HG03196 (cell line): ENCODE measurements around the gene KLC3.

Experiments used
- ATAC-seq: cut with Tn5 transposase; IDR thresholded peaks from one replicate; pipeline ENCODE4 v1.9.1; 2021; ENCODE audit not compliant: unreplicated experiment

The KLC3 gene

DNA sequence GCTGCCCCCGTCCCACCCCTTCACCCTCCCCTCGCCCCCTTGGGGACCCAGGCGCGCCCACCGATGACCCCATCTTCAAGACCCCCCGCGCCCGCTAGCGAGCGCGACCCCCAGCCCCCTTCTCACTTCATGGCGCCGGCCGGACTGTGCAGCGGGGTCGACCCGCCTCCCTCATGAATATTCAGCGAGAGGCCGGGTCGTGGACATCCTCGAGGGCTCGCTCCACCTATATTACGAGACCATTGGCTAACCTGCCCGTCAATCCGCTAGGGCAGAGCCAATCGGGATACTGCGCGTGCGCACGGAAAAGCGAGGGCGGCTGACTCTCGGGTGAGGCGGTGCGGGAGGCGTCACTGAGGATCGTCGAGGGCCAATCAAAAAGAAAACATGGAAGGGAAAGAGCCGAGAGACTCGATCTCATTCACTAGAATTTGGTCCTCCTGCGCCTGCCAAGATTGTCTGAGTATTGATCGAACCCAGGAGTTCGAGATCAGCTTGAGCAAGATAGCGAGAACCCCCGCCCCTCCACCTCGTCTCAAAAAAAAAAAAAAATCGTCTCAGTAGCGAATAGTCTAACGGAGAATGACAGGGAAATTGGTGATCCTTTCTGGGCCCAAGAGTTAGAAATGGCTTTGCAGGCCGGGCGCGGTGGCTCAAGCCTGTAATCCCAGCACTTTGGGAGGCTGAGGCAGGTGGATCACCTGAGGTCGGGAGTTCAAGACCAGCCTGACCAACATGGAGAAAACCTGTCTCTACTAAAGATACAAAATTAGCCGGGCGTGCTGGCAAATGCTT lies 30.1 kb downstream of the KLC3 start, which contains the start of gene ERCC2:
ERCC2 (minus strand) TSS at position 164 of the 795 bp plus-strand sequence; CDS start at position 131, 33 bp downstream.
- peak; percentile 92 for ATAC-seq

DNA sequence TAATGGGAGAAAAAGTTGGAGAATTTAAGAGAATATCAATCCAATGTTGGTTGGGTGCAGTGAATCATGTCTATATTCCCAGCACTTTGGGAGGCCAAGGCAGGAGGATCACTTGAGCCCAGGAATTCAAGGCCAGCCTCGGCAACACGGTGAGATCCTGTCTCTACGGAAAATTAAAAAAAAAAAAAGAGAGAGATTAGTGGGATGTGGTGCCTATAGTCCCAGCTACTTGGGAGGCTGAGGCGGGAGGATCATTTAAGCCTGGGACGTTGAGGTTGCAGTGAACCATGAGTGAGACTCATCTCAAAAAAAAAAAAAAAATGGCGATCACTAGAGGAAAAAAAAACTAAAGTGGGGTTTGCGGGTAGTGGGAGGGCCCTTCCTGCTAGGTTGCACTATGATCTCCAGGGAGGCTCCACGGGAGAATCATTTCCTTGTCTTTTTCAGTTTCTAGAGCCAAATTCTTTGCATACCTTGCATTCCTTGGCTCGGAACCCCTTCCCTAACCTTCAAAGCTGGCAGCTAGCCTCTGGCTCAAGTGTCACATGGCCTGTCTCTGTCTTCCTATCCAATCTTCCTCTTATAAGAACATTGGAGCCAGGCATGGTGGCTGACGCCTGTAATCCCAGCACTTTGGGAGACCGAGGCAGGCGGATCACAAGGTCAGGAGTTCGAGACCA lies 35.6 kb downstream of the KLC3 start:
- no peak for ATAC-seq

DNA sequence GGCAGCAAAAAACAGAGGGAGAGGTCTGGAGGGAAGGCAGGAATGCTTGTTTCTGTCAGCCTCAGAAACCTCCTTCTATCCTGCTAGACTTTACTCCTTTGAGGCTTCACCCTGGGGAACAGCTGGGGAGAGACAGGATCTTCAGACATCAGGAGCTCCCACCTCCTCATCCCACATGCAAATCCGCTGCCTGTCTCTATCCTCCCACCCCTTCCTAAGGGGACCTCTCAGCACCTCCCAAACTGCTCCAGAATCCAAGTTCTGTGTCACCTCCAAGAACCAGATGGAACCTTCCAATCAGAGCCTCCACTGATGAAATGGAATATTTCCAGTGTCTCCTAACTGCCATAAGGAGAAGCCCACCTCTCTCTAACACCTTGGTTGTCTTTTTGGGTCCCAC lies 39.6 kb downstream of the KLC3 start:
- no peak for ATAC-seq

DNA sequence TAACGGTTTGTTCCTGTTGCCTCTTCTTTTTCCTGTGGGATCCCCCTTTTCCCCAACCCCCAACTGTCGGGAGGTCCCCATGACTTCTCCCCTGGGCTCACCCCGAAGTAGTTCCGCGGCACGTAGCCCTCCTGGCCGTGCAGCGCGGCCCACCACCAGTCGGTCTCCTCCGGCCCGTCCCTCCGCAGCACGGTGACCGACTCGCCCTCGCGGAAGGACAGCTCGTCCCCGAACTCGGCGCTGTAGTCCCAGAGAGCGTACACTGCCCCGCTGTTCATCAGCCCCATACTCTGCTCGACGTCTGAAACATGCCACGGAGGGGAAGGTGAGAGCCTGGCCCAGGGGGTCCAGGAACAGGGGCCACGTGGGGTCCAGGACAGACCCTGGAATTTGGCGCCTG lies 41.9 kb downstream of the KLC3 start:
- no peak for ATAC-seq

DNA sequence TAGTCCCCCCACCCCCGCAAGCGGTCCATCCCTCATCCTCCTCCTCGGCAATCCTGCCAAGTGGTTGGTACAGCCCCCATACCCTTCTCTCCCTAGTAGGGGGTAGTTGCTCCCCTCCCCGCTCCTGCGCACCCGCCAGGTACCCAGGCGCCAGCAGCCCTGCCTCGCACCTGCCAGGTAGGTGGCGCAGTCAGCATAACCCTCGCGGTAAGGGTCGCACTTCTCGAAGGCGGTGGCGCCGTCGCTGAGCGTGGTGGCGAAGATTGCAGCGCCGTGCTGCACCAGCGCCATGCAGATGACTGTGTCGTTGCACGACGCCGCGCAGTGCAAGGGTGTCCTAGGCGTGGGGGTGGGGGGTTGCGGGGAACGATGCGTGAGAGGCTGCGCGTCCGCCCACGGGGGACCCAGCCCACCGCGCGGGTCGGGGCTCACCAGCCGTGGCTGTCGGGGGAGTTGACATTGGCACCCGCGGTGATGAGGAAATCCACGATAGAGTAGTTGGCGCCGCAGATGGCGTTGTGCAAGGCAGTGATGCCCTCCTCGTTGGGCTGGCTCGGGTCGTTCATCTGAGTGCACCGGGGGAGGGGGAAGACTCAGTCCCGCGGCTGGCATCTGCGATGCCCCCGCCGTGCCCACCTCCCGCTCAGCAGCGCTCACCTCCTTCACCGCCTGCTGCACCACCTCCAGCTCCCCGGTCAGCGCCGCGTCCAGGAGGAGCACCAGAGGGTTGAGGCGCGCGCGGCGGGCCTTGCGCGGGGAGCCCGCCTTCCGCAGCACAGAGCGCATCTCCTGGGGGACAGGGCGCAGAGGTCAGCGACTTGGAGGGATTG lies 45.1 kb downstream of the KLC3 start:
- ATAC-seq = no peak

DNA sequence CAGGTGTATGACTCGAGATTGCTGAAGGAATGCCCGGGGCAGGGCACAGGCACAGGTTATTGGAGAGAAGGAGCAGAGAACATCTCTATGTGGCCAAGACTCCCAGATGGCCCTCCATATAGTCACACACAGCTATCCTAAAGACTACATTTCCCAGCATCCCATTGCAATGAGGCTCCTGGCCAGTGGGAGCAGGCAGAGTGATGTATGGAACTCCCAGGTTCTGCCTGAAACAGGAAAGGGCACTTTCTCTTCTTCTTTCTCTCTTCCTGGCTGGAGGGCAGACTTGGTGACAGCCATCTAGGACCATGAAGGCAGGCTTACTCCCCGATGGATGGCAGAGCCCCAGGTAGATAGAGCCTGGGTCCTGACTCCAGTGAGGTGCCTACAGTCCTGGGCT lies 50.8 kb downstream of the KLC3 start:
- no peak for ATAC-seq

DNA sequence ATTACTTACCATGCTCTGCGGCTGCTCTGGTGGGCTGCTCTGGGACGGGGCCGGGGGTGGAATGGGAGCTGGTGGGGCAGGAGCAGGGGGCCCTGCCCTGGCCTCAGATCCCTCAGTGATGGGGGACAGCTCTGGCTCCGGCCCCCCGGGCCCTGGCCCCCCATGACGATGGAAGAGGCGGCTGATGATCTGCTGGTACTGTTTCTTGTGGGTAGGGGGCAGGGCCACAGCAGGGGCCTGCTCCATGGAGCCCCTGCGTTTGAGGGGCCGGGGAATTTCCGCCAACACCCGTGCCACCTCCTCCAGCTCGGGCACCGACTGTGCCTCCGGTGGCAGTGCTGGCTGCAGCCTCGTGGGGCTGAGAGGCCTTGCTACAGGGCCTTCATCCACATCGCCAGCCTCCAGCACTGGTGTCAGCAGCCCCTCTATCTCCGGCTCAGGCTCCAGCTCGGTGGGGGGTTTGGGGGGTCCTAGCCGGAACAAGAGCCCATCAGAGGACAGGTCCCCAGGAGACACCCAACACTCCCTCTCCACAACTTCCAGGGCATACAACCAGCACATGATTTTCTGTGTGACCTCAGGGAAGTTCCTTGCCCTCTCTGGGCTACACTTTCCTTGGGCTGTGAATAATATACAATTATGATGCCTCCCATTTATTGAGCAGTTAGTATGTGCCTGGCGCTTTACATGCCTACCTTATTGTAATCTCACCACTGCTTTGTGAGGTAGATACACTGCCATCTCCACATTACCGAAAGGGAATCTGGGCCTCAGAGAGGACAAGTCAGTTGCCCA lies 51.5 kb downstream of the KLC3 start:
- no peak for ATAC-seq

DNA sequence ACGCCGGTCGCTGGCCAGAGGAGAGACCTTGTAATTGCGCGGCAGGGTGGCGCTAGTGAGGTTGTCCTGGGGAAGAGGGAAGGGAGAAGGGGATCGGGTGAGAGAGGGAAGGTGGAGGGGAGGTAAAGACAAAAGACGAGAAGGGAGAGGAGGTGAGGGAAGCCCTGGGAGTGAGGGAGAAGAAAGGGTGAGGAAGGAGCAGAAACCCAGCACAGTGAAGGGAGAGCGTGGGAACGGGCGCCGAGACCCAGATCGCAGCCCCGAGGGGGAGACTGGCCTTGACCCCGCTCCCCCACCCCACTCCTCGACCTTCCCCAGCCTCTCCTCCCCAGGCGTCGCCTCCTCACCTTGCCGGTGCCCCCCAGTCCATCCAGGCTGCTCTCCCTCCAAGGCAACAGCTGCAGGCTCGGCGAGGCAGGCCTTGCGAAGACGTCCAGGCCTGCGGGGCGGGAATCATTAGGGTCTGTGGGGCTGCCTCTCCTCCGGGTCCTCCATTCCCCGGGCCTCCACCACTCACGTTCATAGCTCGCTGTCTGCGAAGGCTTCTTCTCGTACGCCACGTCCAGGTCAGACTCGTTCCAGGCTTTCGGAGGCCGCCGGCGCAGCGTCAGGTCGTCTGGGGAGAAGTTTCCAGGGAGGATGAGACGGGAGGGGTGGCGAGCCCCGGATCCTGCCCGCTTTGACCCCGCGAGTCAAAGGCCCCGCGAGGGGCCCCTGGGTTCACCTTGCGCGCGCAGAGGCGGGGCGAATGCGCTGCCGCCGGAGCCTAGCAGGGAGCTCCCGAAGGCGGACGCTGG lies 55.5 kb downstream of the KLC3 start:
- ATAC-seq = no peak

DNA sequence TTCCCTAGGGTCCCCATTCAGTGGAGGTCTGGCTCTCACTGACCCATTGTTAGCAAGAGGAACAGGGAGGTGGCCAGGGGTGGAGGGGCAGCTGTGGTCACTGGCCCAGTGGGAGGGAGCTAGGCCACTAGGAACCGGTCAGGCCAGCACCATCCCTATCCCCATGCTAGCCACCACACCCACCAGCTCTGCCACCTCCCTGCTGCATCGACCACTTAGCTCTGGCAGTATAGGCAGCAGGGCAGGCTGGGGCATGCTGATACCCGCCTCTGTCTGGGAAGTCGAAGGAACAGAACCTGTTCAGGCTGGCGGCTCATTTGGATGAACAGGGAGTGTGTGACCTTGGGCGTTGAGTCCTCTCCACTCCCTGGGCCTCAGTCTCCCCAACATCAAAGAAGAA lies 59.6 kb downstream of the KLC3 start:
- no peak for ATAC-seq
